Right atrium auricular region (tissue), 2 donors: ENCODE data around the gene ZBTB46. TPM values are rescaled to one million over a fixed set of nuclear protein-coding genes. Genes with fewer than 3 reads are reported as not detected.

ENCODE experiments used
- DNase-seq: peaks from one replicate; pipeline ENCODE4 v3.0.0-alpha.2; 2019; ENCODE audit warnings: low spot score
- H3K27ac ChIP-seq, 2 donors: fragments of 200-600 bp; sonication (generic); 1 replicate in 1 of 2; 2 replicates in 1 of 2; pipeline ENCODE4 v1.5.1; 2016 to 2019
- H3K27me3 ChIP-seq, 2 donors: fragments of 200-600 bp; sonication (generic); one replicate each; pipeline versions ENCODE4 v1.5.1 to v1.6.0; 2017 to 2019
- H3K36me3 ChIP-seq: fragments of 200-600 bp; sonication (generic); one replicate; pipeline ENCODE4 v1.5.1; 2016
- H3K4me1 ChIP-seq, 2 donors: fragments of 200-600 bp; sonication (generic); one replicate each; pipeline versions ENCODE4 v1.5.1 to v1.6.0; 2017 to 2019
- H3K4me3 ChIP-seq, 2 donors: fragments of 200-600 bp; sonication (generic); 1 replicate in 1 of 2; 2 replicates in 1 of 2; pipeline ENCODE4 v1.5.1; 2017 to 2019; ENCODE audit warnings: mild to moderate bottlenecking in 1 of 2, moderate library complexity in 1 of 2
- H3K9me3 ChIP-seq, 2 donors: fragments of 200-600 bp; sonication (generic); one replicate each; pipeline ENCODE4 v1.5.1; 2019
- CTCF ChIP-seq, 2 donors: fragments of 200-600 bp; sonication (generic); IDR thresholded peaks; one replicate each; pipeline ENCODE4 v1.5.1; 2019; ENCODE audit warnings: antibody characterized with exemption in 2 of 2
- total RNA-seq, 2 donors: library from RNA; depleted of rRNA; stranded (reverse); fragments of >200 nt; gene quantifications; one replicate each; pipeline ENCODE4 v1.1.0, GENCODE V29; 2016

Gene ZBTB46
- total RNA-seq, 2 donors from 2014 or later, result 12.2 to 17.8 TPM

GRCh38 chr20:63750807-63751470, 80.1 kb downstream of the ZBTB46 start:
- no peak for DNase-seq
- H3K4me1 ChIP-seq, result peaks cover 0 to 7% of the 10 kb centered on the region in 2 donors
- no peak overlapping the region for H3K27ac ChIP-seq
- H3K27me3 ChIP-seq, result no peaks in the 10 kb centered on the region
- H3K4me3 ChIP-seq, result no peak overlapping the region
- H3K9me3 ChIP-seq, result no peaks in the 10 kb centered on the region
- H3K36me3 ChIP-seq, result peaks cover 21% of the 10 kb centered on the region
- no peak for TF ChIP-seq CTCF (IDR thresholded peaks at IDR 0.05)

- Histone ChIP-seq H3K27ac (no peak overlapping the region), H3K4me1 (peaks cover 0 to 7% of the 10 kb centered on the region in 2 donors), H3K9me3 (no peaks in the 10 kb centered on the region), H3K4me3 (no peak overlapping the region), H3K27me3 (no peaks in the 10 kb centered on the region), H3K36me3 (peaks cover 32% of the 10 kb centered on the region)
- no peak for DNase-seq
- no peak for TF ChIP-seq CTCF (IDR thresholded peaks at IDR 0.05)
Measured at GRCh38 chr20:63749597-63750508, 81.2 kb downstream of the ZBTB46 start.

- peaks cover 32% of the 10 kb centered on the region for H3K36me3 ChIP-seq
- no peaks in the 10 kb centered on the region for H3K27me3 ChIP-seq
- peaks cover 0 to 6% of the 10 kb centered on the region in 2 donors for H3K4me1 ChIP-seq
- no peak for TF ChIP-seq CTCF (IDR thresholded peaks at IDR 0.05)
- H3K27ac ChIP-seq, result no peak overlapping the region
- no peaks in the 10 kb centered on the region for H3K9me3 ChIP-seq
- no peak for DNase-seq
- no peak overlapping the region for H3K4me3 ChIP-seq
Measured at GRCh38 chr20:63748934-63749270, 82.2 kb downstream of the ZBTB46 start.

GRCh38 chr20:63748070-63748933, 82.8 kb downstream of the ZBTB46 start:
- Histone ChIP-seq H3K4me1 (peaks cover 0 to under 1% of the 10 kb centered on the region in 2 donors), H3K27me3 (no peaks in the 10 kb centered on the region), H3K36me3 (peaks cover 38% of the 10 kb centered on the region), H3K9me3 (no peaks in the 10 kb centered on the region), H3K27ac (no peak overlapping the region), H3K4me3 (no peak overlapping the region)
- no peak for TF ChIP-seq CTCF (IDR thresholded peaks at IDR 0.05)
- DNase-seq, result no peak

GRCh38 chr20:63747622-63748069, 83.4 kb downstream of the ZBTB46 start:
- Histone ChIP-seq H3K4me3 (no peak overlapping the region), H3K27me3 (no peaks in the 10 kb centered on the region), H3K36me3 (peaks cover 45% of the 10 kb centered on the region), H3K27ac (no peak overlapping the region), H3K4me1 (no peaks in the 10 kb centered on the region), H3K9me3 (no peaks in the 10 kb centered on the region)
- TF ChIP-seq CTCF (IDR thresholded peaks at IDR 0.05), result no peak
- DNase-seq, result no peak
